Progenitor cell of endocrine pancreas (in vitro differentiated cells): Measurements from ENCODE around the gene C4orf50. TPM values are rescaled to one million over a fixed set of nuclear protein-coding genes. Genes with fewer than 3 reads are reported as not detected.

Source experiments
- DNase-seq: peaks from one replicate; pipeline ENCODE4 v3.0.0; 2021; ENCODE audit warnings: low spot score; ENCODE audit not compliant: unreplicated experiment
- H3K27ac Mint-ChIP-seq: 2 replicates; pipeline ENCODE4 v1.8.0; 2021; ENCODE audit warnings: mild to moderate bottlenecking, moderate library complexity, mixed read lengths
- H3K27me3 Mint-ChIP-seq: 2 replicates; pipeline ENCODE4 v1.8.0; 2021; ENCODE audit warnings: mixed read lengths
- H3K36me3 Mint-ChIP-seq: 2 replicates; pipeline ENCODE4 v1.8.0; 2022; ENCODE audit warnings: mixed read lengths; ENCODE audit not compliant: insufficient read depth
- H3K4me1 Mint-ChIP-seq: 2 replicates; pipeline ENCODE4 v1.8.0; 2021; ENCODE audit warnings: low read depth, mixed read lengths
- H3K4me3 Mint-ChIP-seq: 2 replicates; pipeline ENCODE4 v1.8.0; 2021; ENCODE audit warnings: low read depth, mild to moderate bottlenecking, moderate library complexity, mixed read lengths
- H3K9me3 Mint-ChIP-seq: 2 replicates; pipeline ENCODE4 v1.8.0; 2021; ENCODE audit warnings: low read depth, mixed read lengths
- total RNA-seq: library from RNA; stranded (reverse); gene quantifications from 2 replicates; pipeline ENCODE4 v1.2.1, GENCODE V29; 2021
- TF ChIP-seq, protein P1 (sequence below): fragments of 200-600 bp; sonication (generic); IDR thresholded peaks from one replicate; pipeline ENCODE4 v1.5.0; 2021; ENCODE audit warnings: antibody characterized with exemption, mild to moderate bottlenecking; ENCODE audit not compliant: unreplicated experiment

The C4orf50 gene
- total RNA-seq, 1 donor from 2014 or later = 0.19 TPM

DNA sequence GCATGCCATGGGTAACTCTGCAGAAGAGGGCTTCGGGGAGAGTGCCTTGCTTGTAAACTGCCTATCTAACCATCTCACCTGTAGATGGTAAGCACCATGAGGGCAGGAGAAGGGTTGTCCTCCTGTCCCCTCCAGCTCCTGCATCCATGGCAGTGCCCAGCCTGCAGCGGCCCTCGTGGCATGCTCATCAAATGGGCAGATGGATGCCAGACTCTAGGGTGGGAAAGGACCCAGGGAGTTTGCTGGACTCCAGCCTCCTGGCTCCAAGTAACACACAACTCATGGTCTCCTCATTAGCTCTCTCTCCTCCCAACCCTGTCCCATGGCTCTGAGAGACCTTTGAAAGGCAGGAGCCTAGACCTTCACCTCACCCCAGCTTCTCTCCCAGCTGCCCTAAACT lies 95.7 kb downstream of the C4orf50 start:
- Mint-ChIP-seq H3K27me3 (peaks cover 41% of the 10 kb centered on the region), H3K4me1 (no peaks in the 10 kb centered on the region), H3K9me3 (no peaks in the 10 kb centered on the region), H3K4me3 (no peak overlapping the region), H3K36me3 (no peaks in the 10 kb centered on the region), H3K27ac (no peak overlapping the region)
- DNase-seq = no peak
- TF ChIP-seq, protein P1, sequence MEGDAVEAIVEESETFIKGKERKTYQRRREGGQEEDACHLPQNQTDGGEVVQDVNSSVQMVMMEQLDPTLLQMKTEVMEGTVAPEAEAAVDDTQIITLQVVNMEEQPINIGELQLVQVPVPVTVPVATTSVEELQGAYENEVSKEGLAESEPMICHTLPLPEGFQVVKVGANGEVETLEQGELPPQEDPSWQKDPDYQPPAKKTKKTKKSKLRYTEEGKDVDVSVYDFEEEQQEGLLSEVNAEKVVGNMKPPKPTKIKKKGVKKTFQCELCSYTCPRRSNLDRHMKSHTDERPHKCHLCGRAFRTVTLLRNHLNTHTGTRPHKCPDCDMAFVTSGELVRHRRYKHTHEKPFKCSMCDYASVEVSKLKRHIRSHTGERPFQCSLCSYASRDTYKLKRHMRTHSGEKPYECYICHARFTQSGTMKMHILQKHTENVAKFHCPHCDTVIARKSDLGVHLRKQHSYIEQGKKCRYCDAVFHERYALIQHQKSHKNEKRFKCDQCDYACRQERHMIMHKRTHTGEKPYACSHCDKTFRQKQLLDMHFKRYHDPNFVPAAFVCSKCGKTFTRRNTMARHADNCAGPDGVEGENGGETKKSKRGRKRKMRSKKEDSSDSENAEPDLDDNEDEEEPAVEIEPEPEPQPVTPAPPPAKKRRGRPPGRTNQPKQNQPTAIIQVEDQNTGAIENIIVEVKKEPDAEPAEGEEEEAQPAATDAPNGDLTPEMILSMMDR = no peak

- no peak overlapping the region for H3K4me3 Mint-ChIP-seq
- H3K27me3 Mint-ChIP-seq = peaks cover 37% of the 10 kb centered on the region
These were observed 96.2 kb downstream of the C4orf50 start for GRCh38 chr4:5921981-5922380.

GRCh38 chr4:5921101-5921980 lies 96.9 kb downstream of the C4orf50 start:
- TF ChIP-seq, protein P1 = no peak
- DNase-seq = no peak
- no peak overlapping the region for H3K27ac Mint-ChIP-seq
- no peak overlapping the region for H3K4me3 Mint-ChIP-seq
- no peaks in the 10 kb centered on the region for H3K36me3 Mint-ChIP-seq
- no peaks in the 10 kb centered on the region for H3K9me3 Mint-ChIP-seq
- no peaks in the 10 kb centered on the region for H3K4me1 Mint-ChIP-seq
- peaks cover 34% of the 10 kb centered on the region for H3K27me3 Mint-ChIP-seq

More at GRCh38 chr4:5921981-5922380, 96.2 kb downstream of the C4orf50 start:
- Mint-ChIP-seq H3K36me3 (no peaks in the 10 kb centered on the region), H3K4me1 (no peaks in the 10 kb centered on the region), H3K9me3 (no peaks in the 10 kb centered on the region), H3K27ac (no peak overlapping the region)
- TF ChIP-seq, protein P1 = no peak
- no peak for DNase-seq

DNA sequence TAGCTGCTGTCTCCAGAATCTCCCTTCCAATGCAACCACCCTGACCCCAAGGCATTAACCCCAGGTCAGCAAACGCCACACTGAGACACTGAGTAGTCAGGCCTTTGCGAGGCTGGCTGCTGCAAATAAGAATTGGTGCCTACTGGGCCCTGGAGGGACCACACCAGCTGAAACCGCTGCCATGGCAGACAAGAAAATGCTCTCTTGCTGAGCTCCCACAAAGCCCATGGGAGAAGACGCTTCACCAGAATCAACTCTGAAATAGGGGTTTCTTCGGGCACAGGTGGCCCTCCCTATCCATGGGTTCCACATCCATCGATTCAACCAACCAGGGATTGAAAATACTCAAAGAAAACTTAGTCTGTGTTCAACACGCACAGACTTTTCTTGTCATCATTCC lies 98.7 kb downstream of the C4orf50 start:
- no peaks in the 10 kb centered on the region for H3K9me3 Mint-ChIP-seq
- H3K27ac Mint-ChIP-seq = no peak overlapping the region
- no peaks in the 10 kb centered on the region for H3K4me1 Mint-ChIP-seq
- no peak for DNase-seq
- H3K27me3 Mint-ChIP-seq = peaks cover 38% of the 10 kb centered on the region
- H3K4me3 Mint-ChIP-seq = no peak overlapping the region
- TF ChIP-seq, protein P1 = no peak
- no peaks in the 10 kb centered on the region for H3K36me3 Mint-ChIP-seq

GRCh38 chr4:5919044-5919443 lies 99.2 kb downstream of the C4orf50 start:
- H3K4me3 Mint-ChIP-seq = no peak overlapping the region
- no peak for DNase-seq
- TF ChIP-seq, protein P1 = no peak
- H3K27ac Mint-ChIP-seq = no peak overlapping the region
- H3K27me3 Mint-ChIP-seq = peaks cover 36% of the 10 kb centered on the region
- H3K9me3 Mint-ChIP-seq = no peaks in the 10 kb centered on the region
- no peaks in the 10 kb centered on the region for H3K36me3 Mint-ChIP-seq
- no peaks in the 10 kb centered on the region for H3K4me1 Mint-ChIP-seq
